Heart left ventricle (tissue), 16 donors: ENCODE results near the gene EIF4B. TPM values are rescaled to one million over a fixed set of nuclear protein-coding genes. Genes with fewer than 3 reads are reported as not detected.

Source experiments
- ATAC-seq, 4 donors: fragments of 200-7000 bp; cut with Tn5 transposase; one replicate each; pipeline ENCODE4 v1.9.1; 2020 to 2022; ENCODE audit warnings: moderate library complexity in 4 of 4, mild to moderate bottlenecking in 3 of 4, moderate number of reproducible peaks in 1 of 4
- DNase-seq, 5 donors: peaks; one replicate each; pipeline ENCODE4 v3.0.0-alpha.2; 2020
- H3K27ac ChIP-seq, 12 donors: fragments of 200-600 bp; sonication (generic) in 4 of 12; one replicate each; pipeline versions ENCODE4 v1.5.0 to v1.8.0; 2016 to 2022; ENCODE audit warnings: mild to moderate bottlenecking in 2 of 12
- H3K27me3 ChIP-seq, 9 donors: fragments of 200-600 bp; sonication (generic) in 2 of 9; one replicate each; pipeline versions ENCODE4 v1.5.1 to v1.8.0; 2016 to 2022; ENCODE audit warnings: mild to moderate bottlenecking in 3 of 9
- H3K36me3 ChIP-seq, 9 donors: fragments of 200-600 bp; sonication (generic) in 2 of 9; one replicate each; pipeline versions ENCODE4 v1.5.0 to v1.8.0; 2018 to 2022; ENCODE audit warnings: mild to moderate bottlenecking in 2 of 9
- H3K4me1 ChIP-seq, 12 donors: fragments of 200-600 bp; sonication (generic) in 4 of 12; one replicate each; pipeline versions ENCODE4 v1.5.0 to v1.8.0; 2016 to 2022; ENCODE audit warnings: mild to moderate bottlenecking in 3 of 12
- H3K4me3 ChIP-seq, 12 donors: fragments of 200-600 bp; sonication (generic) in 4 of 12; one replicate each; pipeline versions ENCODE4 v1.5.0 to v1.8.0; 2017 to 2022; ENCODE audit warnings: mild to moderate bottlenecking in 9 of 12, moderate library complexity in 4 of 12
- H3K9me3 ChIP-seq, 12 donors: fragments of 200-600 bp; sonication (generic) in 4 of 12; one replicate each; pipeline versions ENCODE4 v1.5.0 to v1.8.0; 2016 to 2022; ENCODE audit warnings: mild to moderate bottlenecking in 1 of 12
- CTCF ChIP-seq, 12 donors: fragments of 200-600 bp; sonication (generic) in 4 of 12; IDR thresholded peaks; one replicate each; pipeline versions ENCODE4 v1.5.0 to v1.8.0; 2018 to 2022; ENCODE audit warnings: antibody characterized with exemption in 12 of 12, mild to moderate bottlenecking in 5 of 12
- POLR2A ChIP-seq, 2 donors: fragments of 450-650 bp; IDR thresholded peaks; one replicate each; pipeline ENCODE4 v1.6.1; 2017; ENCODE audit warnings: antibody characterized with exemption in 2 of 2, mild to moderate bottlenecking in 2 of 2, moderate library complexity in 2 of 2
- WGBS, 4 donors: extraction: QIAGEN DNeasy Blood & Tissue Kit in 2 of 4; methylation state at CpG; one replicate each; pipeline versions ENCODE4 v1.1.5 to v1.1.7; 2013 to 2018; 5-methylcytosine and 5-hydroxymethylcytosine counted together
- intact Hi-C, 10 donors: fragments of 100-400 bp; cut with DNase I; formaldehyde crosslinking; loops; one replicate each; pipeline versions ENCODE4 v1.11.1 to v1.14.2; 2022
- polyA plus RNA-seq, 2 donors: library from polyadenylated mRNA; stranded (reverse); fragments of 200-250 nt; gene quantifications; one replicate each; pipeline ENCODE4 v1.2.3, GENCODE V29; 2013
- total RNA-seq, 9 donors: library from RNA; depleted of rRNA in 2 of 9; stranded (reverse); fragments of >200 nt in 2 of 9; fragmentation: NEBNext Ultra II Directional in 3 of 9; extraction: Animal tissue kit (Norgen Biotek cat#: 25700) in 3 of 9; gene quantifications; one replicate each; pipeline versions ENCODE4 v1.1.0 to v1.2.4, GENCODE V29; 2016 to 2023
- donor health status: ischemic (EF 13 %, LVEDD 7.1; RV severe dilation, severe dysfunction).
- donor health status: healthy with polysubstance abuse.
- donor health status: DM: no; HTN: yes; CAD: no.
- donor health status: DM: no; HTN: no; CAD: no.
- donor health status: ischemic (EF 25% LVEDD 6.9; RV normal size, moderate dysfunction).
- donor health status: ischemic (EF 25% LVEDD 5.7; RV mildly dilated, moderate dysfunction).
- donor health status: healthy.
- donor health status: DM: yes; HTN: yes; CAD: no.
- donor health status: ischemic (EF 35%, LVEDD 5.7; RV mildly dilated, moderate dysfunction).
- donor health status: nonischemic (EF 11% LVEDD 7.7; RV severe dilation, severe dysfunction).
- donor health status: DM: yes; HTN: yes; CAD: no.
- donor health status: PGD.
- donor health status: ischemic (EF 29% LVEDD 5.4; RV normal size, mild dysfunction).
- donor health status: nonischemic (EF 23%, LVEDD 6.1; RV moderate dilation, normal function).

Gene EIF4B
- total and polyA plus RNA-seq, 11 donors, result 52.0 to 481 (median 342) TPM

- Histone ChIP-seq H3K4me3 (peak overlapping the region; percentile 64 to 81 (median 72)), H3K36me3 (peaks cover 0 to 42% (median 24%) of the 10 kb centered on the region in 9 donors), H3K9me3 (no peaks in the 10 kb centered on the region), H3K27ac (peak overlapping the region; percentile 96 to 100 (median 98)), H3K4me1 (peaks cover 7 to 87% (median 65%) of the 10 kb centered on the region in 12 donors), H3K27me3 (no peaks in the 10 kb centered on the region)
- ATAC-seq (no peak), DNase-seq (peak in 1 of 5 donors; percentile 29)
- intact Hi-C loops, result loop anchor here in 1 of 10 donors (5.0 kb wide), 1 partner anchor 45 kb away; the partner anchor contains the start of gene IGFBP6
- WGBS, 4 donors, result 16 to 50% (median 33%) methylated on average over 3 to 7 of the region's 7 CpGs
- no peak for TF ChIP-seq CTCF (IDR thresholded peaks at IDR 0.05)
- no peak for TF ChIP-seq POLR2A (IDR thresholded peaks at IDR 0.05)
Observed at GRCh38 chr12:53051881-53052412, 45.7 kb downstream of the EIF4B start.

- H3K36me3 ChIP-seq, result peaks cover 0 to 49% (median 31%) of the 10 kb centered on the region in 9 donors
- 19 to 30% (median 23%) methylated on average over 11 of the region's 11 CpGs for WGBS, 4 donors
- H3K27ac ChIP-seq, result peak overlapping the region; percentile 96 to 100 (median 98)
- H3K4me3 ChIP-seq, result peak overlapping the region; percentile 64 to 81 (median 72)
- TF ChIP-seq POLR2A (IDR thresholded peaks at IDR 0.05) (peak in 1 of 2 donors; percentile 45), CTCF (IDR thresholded peaks at IDR 0.05) (peak in 2 of 12 donors; percentile 4 to 14)
- peak; percentile 93 to 96 (median 94) for DNase-seq
- H3K27me3 ChIP-seq, result no peaks in the 10 kb centered on the region
- ATAC-seq, result peak; percentile 39 to 54 (median 42)
- H3K4me1 ChIP-seq, result peaks cover 7 to 87% (median 64%) of the 10 kb centered on the region in 12 donors
- intact Hi-C loops, result loop anchor here in 1 of 10 donors (5.0 kb wide), 1 partner anchor 45 kb away; the partner anchor contains the start of gene IGFBP6
- no peaks in the 10 kb centered on the region for H3K9me3 ChIP-seq
Observed at GRCh38 chr12:53052419-53053217, 46.4 kb downstream of the EIF4B start.

- DNase-seq (peak in 3 of 5 donors; percentile 68 to 76 (median 71)), ATAC-seq (peak in 3 of 4 donors; percentile 1 to 19 (median 17))
- TF ChIP-seq CTCF (IDR thresholded peaks at IDR 0.05) (peak; percentile 46 to 74 (median 60)), POLR2A (IDR thresholded peaks at IDR 0.05) (no peak)
- intact Hi-C loops, result loop anchor here in 1 of 10 donors (5.0 kb wide), 1 partner anchor 44 kb away; the partner anchor contains the start of gene IGFBP6
- Histone ChIP-seq H3K4me3 (peak overlapping the region; percentile 5 to 81 (median 72)), H3K27ac (peak overlapping the region; percentile 96 to 100 (median 98)), H3K27me3 (no peaks in the 10 kb centered on the region), H3K9me3 (no peaks in the 10 kb centered on the region), H3K36me3 (peaks cover 0 to 57% (median 39%) of the 10 kb centered on the region in 9 donors), H3K4me1 (peaks cover 7 to 84% (median 58%) of the 10 kb centered on the region in 12 donors)
- WGBS, 4 donors, result 35 to 38% (median 37%) methylated on average over 14 to 16 of the region's 16 CpGs
Observed at GRCh38 chr12:53053218-53054111, 47.2 kb downstream of the EIF4B start.
